Choroid plexus epithelial cell (primary cell): Measurements from ENCODE around the gene CDX2.

Source experiments
- DNase-seq: peaks from one replicate; pipeline ENCODE4 v3.0.0-alpha.2; 2010; ENCODE audit warnings: low read depth
- H3K4me3 ChIP-seq: 2 replicates; pipeline ENCODE4 v1.5.1; 2011; ENCODE audit warnings: low read depth, mild to moderate bottlenecking, control low read depth, low read length, moderate library complexity
- TF ChIP-seq, protein P1 (sequence below): conservative IDR thresholded peaks from 2 replicates; pipeline ENCODE4 v1.5.1; 2011; ENCODE audit warnings: low read depth, mild to moderate bottlenecking, control low read depth, inconsistent platforms, low read length, moderate library complexity

CDX2 gene

GRCh38 chr13:27952876-27953675, 16.0 kb downstream of the CDX2 start:
- no peak overlapping the region for H3K4me3 ChIP-seq
- TF ChIP-seq, protein P1, sequence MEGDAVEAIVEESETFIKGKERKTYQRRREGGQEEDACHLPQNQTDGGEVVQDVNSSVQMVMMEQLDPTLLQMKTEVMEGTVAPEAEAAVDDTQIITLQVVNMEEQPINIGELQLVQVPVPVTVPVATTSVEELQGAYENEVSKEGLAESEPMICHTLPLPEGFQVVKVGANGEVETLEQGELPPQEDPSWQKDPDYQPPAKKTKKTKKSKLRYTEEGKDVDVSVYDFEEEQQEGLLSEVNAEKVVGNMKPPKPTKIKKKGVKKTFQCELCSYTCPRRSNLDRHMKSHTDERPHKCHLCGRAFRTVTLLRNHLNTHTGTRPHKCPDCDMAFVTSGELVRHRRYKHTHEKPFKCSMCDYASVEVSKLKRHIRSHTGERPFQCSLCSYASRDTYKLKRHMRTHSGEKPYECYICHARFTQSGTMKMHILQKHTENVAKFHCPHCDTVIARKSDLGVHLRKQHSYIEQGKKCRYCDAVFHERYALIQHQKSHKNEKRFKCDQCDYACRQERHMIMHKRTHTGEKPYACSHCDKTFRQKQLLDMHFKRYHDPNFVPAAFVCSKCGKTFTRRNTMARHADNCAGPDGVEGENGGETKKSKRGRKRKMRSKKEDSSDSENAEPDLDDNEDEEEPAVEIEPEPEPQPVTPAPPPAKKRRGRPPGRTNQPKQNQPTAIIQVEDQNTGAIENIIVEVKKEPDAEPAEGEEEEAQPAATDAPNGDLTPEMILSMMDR: no peak
- DNase-seq: no peak

GRCh38 chr13:27942972-27943371, 26.1 kb downstream of the CDX2 start:
- DNase-seq: no peak
- TF ChIP-seq, protein P1: no peak
- no peak overlapping the region for H3K4me3 ChIP-seq

DNA sequence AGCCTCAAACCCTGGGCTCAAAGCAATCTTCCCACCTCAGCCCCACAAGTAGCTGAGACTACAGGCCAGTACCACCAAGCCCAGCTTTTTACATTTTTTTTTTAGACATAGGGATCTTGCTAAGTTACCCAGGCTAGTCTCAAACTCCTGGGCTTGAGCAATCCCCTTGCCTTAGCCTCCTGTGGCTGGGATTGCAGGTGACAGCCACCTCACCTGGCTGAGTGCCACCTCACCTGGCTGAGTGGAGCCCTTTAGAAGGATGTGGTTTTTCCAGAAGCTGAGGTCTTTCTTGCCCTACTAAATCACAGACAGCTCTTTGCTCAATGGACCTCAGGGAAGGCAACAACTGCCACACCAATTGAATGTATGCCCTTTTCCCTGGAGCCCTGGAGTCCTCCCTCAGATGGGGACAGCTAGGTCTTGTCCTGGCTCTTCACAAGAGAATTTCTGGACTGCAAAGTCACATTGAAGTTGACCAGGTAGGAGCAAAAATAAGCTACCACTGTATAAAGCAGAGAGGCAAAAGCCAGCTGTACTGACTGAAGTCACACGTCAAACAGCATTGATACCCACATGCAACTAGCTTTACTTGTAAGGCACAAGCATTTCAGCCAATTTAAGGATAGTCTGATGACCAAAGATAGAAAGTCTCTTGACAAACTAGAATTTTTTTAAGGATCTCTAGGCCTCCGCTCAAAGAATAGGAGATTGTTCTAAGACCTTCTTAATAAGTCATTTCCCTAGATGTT, 35.4 kb downstream of the CDX2 start:
- H3K4me3 ChIP-seq: no peak overlapping the region
- no peak for DNase-seq
- TF ChIP-seq, protein P1: no peak

DNA sequence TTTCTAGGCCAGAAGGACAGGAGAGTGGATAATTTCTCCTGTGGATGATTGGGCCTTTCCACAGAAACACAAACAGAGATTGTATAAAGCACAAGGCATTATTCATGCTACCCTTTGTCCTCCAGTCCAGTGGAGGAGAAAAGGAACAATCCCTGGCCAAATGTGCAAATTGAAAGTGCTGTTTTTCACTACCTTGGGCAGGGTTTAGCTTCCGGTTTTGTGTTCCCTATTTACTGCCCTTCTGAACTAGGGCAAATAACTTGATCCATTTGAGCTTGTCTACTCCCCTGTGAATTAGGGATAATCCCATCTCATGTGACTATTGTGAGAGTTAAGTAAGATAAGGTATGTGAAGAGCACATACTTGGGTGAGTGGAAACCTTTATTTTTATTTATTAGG, 36.0 kb downstream of the CDX2 start:
- no peak for DNase-seq
- no peak overlapping the region for H3K4me3 ChIP-seq
- TF ChIP-seq, protein P1: no peak

GRCh38 chr13:27929868-27930267, 39.2 kb downstream of the CDX2 start:
- DNase-seq: no peak
- TF ChIP-seq, protein P1: no peak
- H3K4me3 ChIP-seq: no peak overlapping the region

DNA sequence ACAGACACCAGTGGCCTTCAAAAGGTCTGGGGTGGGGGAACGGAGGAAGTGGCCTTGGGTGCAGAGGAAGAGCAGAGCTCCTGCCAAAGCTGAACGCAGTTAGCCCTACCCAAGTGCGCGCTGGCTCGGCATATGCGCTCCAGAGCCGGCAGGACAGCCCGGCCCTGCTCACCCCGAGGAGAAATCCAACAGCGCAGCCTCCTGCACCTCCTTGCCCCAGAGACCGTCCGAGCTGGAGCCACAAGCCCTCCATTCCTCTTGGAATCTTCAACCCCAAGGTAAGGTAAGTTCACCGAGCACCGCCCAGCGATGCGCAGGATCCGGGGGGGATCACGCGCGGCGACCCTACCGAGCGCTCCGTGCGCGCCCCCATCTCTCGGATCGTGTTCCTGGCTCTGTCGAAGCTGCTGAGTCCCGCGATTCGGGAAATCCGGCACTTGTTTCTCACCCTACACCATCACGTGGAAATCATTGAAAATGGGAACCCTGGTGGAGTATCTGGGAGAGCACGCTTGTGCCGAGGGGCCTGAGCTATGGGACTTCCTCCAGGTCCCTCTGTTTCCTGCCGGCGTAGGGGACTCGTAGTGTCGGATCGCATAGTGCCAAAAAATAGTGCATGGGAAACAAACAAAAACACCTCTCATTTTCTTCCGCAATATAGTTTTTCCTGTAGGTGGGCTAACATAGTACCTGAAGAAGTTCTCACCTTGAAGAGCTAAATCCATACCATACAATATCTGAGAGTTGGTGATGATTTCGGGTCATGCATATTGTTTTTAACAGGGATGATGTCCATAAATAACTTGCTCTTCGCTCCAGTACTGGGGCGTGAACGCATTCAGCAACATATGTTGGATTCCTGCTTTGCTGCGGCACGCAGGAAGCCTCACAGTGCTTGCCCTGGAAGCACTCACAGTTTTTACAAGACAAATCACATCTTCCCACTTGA, 40.0 kb downstream of the CDX2 start:
- DNase-seq: no peak
- TF ChIP-seq, protein P1: no peak
- no peak overlapping the region for H3K4me3 ChIP-seq
